Measurements from ENCODE around the gene OPCML. TPM values are rescaled to one million over a fixed set of nuclear protein-coding genes. Genes with fewer than 3 reads are reported as not detected.

Gene OPCML
- total RNA-seq, 2 donors from 2014 or later: 0.34 TPM; not detected in 1

GRCh38 chr11:133506551-133507094 lies 25.7 kb downstream of the OPCML start:
- H3K27ac ChIP-seq: no peak overlapping the region
- H3K4me3 ChIP-seq: no peak overlapping the region
- no peaks in the 10 kb centered on the region for H3K27me3 ChIP-seq (replicated peaks; ENCODE audit: insufficient read depth)
- no peak for DNase-seq (ENCODE audit: low spot score)
- TF ChIP-seq CTCF (IDR thresholded peaks at IDR 0.05): no peak
- no peak for TF ChIP-seq POLR2AphosphoS5 (IDR thresholded peaks at IDR 0.05)
- TF ChIP-seq POLR2A (IDR thresholded peaks at IDR 0.05): no peak
- H3K4me1 ChIP-seq (replicated peaks): no peaks in the 10 kb centered on the region
- intact Hi-C loops (cut with DNase I): no loop called here
- WGBS: 70% methylated on average over 6 of the region's 6 CpGs
- no peaks in the 10 kb centered on the region for H3K9me3 ChIP-seq
- no peaks in the 10 kb centered on the region for H3K36me3 ChIP-seq

GRCh38 chr11:133506023-133506422 lies 26.3 kb downstream of the OPCML start:
- H3K27me3 ChIP-seq (replicated peaks; ENCODE audit: insufficient read depth): no peaks in the 10 kb centered on the region
- 69% methylated on average over 3 of the region's 3 CpGs for WGBS
- intact Hi-C loops (cut with DNase I): no loop called here
- no peak overlapping the region for H3K27ac ChIP-seq
- no peaks in the 10 kb centered on the region for H3K36me3 ChIP-seq
- H3K4me1 ChIP-seq (replicated peaks): no peaks in the 10 kb centered on the region
- no peak for DNase-seq (ENCODE audit: low spot score)
- H3K4me3 ChIP-seq: no peak overlapping the region
- H3K9me3 ChIP-seq: no peaks in the 10 kb centered on the region
- no peak for TF ChIP-seq POLR2A (IDR thresholded peaks at IDR 0.05)
- no peak for TF ChIP-seq CTCF (IDR thresholded peaks at IDR 0.05)
- TF ChIP-seq POLR2AphosphoS5 (IDR thresholded peaks at IDR 0.05): no peak

- DNase-seq (ENCODE audit: low spot score): no peak
- Histone ChIP-seq H3K27ac (no peak overlapping the region), H3K4me3 (no peak overlapping the region), H3K27me3 (replicated peaks; ENCODE audit: insufficient read depth) (no peaks in the 10 kb centered on the region), H3K36me3 (no peaks in the 10 kb centered on the region), H3K4me1 (replicated peaks) (no peaks in the 10 kb centered on the region), H3K9me3 (no peaks in the 10 kb centered on the region)
- intact Hi-C loops (cut with DNase I): no loop called here
- TF ChIP-seq CTCF (IDR thresholded peaks at IDR 0.05): no peak
- no peak for TF ChIP-seq POLR2AphosphoS5 (IDR thresholded peaks at IDR 0.05)
- no peak for TF ChIP-seq POLR2A (IDR thresholded peaks at IDR 0.05)
- 85% methylated on average over 8 of the region's 8 CpGs for WGBS
Measured at GRCh38 chr11:133504906-133505305, 27.4 kb downstream of the OPCML start.

GRCh38 chr11:133503776-133504175 lies 28.5 kb downstream of the OPCML start:
- no peak for DNase-seq (ENCODE audit: low spot score)
- H3K9me3 ChIP-seq: no peaks in the 10 kb centered on the region
- intact Hi-C loops (cut with DNase I): no loop called here
- no peaks in the 10 kb centered on the region for H3K36me3 ChIP-seq
- WGBS: 75% methylated on average over 5 of the region's 5 CpGs
- H3K27me3 ChIP-seq (replicated peaks; ENCODE audit: insufficient read depth): no peaks in the 10 kb centered on the region
- no peak overlapping the region for H3K4me3 ChIP-seq
- no peaks in the 10 kb centered on the region for H3K4me1 ChIP-seq (replicated peaks)
- H3K27ac ChIP-seq: no peak overlapping the region
- TF ChIP-seq POLR2AphosphoS5 (IDR thresholded peaks at IDR 0.05) (no peak), CTCF (IDR thresholded peaks at IDR 0.05) (no peak), POLR2A (IDR thresholded peaks at IDR 0.05) (no peak)

- Histone ChIP-seq H3K4me3 (no peak overlapping the region), H3K9me3 (no peaks in the 10 kb centered on the region), H3K4me1 (replicated peaks) (no peaks in the 10 kb centered on the region), H3K27me3 (replicated peaks; ENCODE audit: insufficient read depth) (no peaks in the 10 kb centered on the region), H3K27ac (no peak overlapping the region), H3K36me3 (no peaks in the 10 kb centered on the region)
- 68% methylated on average over 2 of the region's 2 CpGs for WGBS
- no peak for TF ChIP-seq CTCF (IDR thresholded peaks at IDR 0.05)
- intact Hi-C loops (cut with DNase I): no loop called here
- DNase-seq (ENCODE audit: low spot score): no peak
Measured at GRCh38 chr11:133503236-133503635, 29.1 kb downstream of the OPCML start.

Measured in prostate gland (tissue), 2 donors.